ENCODE results near the gene DNMT3A.
A peak's percentile ranks its signal among the peaks of the same experiment; 100 is the strongest.

Gene DNMT3A

DNA sequence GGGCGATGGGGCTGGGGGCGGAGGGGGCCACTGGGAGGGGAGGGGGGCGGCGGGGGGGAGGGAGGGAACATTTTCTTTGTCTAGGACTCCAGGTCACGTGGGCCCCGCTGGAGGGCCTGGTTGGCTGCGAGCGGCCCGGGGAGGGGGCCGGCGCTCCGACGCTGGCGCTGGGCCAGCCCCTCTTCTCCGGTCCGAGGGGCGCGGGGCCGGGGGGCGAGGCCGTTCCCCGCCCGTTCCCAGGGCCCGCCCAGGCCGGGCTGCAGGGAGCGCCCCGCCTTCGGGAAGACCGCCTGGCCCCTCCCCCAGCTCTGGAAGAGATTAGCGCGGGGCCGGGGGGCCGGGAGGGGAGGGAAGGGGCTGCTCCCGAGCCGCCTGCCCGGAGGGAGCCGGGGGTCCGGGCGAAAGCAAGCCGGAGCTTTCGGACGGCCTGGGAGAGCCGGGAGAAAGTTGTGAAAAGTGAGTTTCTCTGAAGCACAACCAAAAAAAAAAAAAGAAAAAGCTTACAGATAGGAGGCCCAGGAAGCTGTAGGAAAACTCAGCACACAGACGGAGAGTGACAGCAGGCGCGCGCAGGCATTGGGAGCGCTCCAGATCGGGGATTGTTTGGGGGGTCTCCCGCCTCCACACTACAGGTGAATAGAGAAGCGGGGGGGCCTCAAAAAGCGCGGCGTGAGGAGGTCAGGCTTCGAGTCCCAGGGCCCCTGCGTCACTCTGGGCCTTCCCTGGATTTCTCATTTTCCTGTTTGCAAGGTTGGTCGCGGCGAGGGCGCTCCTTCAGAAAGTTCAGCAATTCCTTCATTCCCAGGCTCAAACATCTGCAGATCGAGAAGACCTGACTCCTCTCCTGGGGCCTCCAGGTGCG, 89.2 kb downstream of the DNMT3A start:
- H3K9me3 ChIP-seq (ENCODE audit: insufficient read depth, low read depth, low read length): no peaks in the 10 kb centered on the region
- H3K27ac ChIP-seq (ENCODE audit: low read depth, low read length): peak overlapping the region; percentile 96
- peak overlapping the region; percentile 94 for H3K9ac ChIP-seq (ENCODE audit: low read depth, low read length)
- peaks cover 20% of the 10 kb centered on the region for H3K36me3 ChIP-seq (ENCODE audit: insufficient read depth, low read length)
- H3K27me3 ChIP-seq (ENCODE audit: insufficient read depth, low read length): no peaks in the 10 kb centered on the region
- WGBS: 3% methylated on average over 57 of the region's 62 CpGs
- H3K4me1 ChIP-seq (ENCODE audit: insufficient read depth, low read length): peaks cover 29% of the 10 kb centered on the region
- peak overlapping the region; percentile 77 for H3K4me3 ChIP-seq (ENCODE audit: low read length)

- H3K4me3 ChIP-seq (ENCODE audit: low read length): peak overlapping the region; percentile 77
- H3K27ac ChIP-seq (ENCODE audit: low read depth, low read length): peak overlapping the region; percentile 96
- H3K27me3 ChIP-seq (ENCODE audit: insufficient read depth, low read length): no peaks in the 10 kb centered on the region
- H3K4me1 ChIP-seq (ENCODE audit: insufficient read depth, low read length): peaks cover 20% of the 10 kb centered on the region
- peaks cover 28% of the 10 kb centered on the region for H3K36me3 ChIP-seq (ENCODE audit: insufficient read depth, low read length)
- H3K9ac ChIP-seq (ENCODE audit: low read depth, low read length): peak overlapping the region; percentile 94
- H3K9me3 ChIP-seq (ENCODE audit: insufficient read depth, low read depth, low read length): no peaks in the 10 kb centered on the region
- WGBS: under 1% methylated on average over 47 of the region's 52 CpGs
Measured at GRCh38 chr2:25251422-25252273, 90.1 kb downstream of the DNMT3A start.

DNA sequence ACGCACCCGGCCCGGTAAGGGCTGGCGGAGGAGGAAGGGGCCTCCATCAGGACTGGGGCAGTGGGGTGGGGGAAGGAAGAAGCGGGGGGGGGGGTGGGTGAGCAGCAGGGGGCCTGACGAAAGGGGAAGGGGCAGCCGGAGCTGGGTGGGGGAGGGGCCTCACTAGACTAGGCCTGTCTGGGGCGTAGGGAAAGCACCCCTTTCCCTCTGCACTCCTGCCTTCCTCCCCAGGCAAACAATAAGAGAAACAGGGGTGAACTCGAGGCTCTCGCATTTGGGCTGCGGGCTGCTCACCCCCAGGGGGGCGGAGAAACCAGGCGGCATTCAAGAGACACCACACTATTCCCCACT, 90.7 kb downstream of the DNMT3A start:
- no peaks in the 10 kb centered on the region for H3K9me3 ChIP-seq (ENCODE audit: insufficient read depth, low read depth, low read length)
- WGBS: 2% methylated on average over 10 of the region's 13 CpGs
- peak overlapping the region; percentile 96 for H3K27ac ChIP-seq (ENCODE audit: low read depth, low read length)
- peaks cover 34% of the 10 kb centered on the region for H3K36me3 ChIP-seq (ENCODE audit: insufficient read depth, low read length)
- peak overlapping the region; percentile 77 for H3K4me3 ChIP-seq (ENCODE audit: low read length)
- H3K4me1 ChIP-seq (ENCODE audit: insufficient read depth, low read length): peaks cover 19% of the 10 kb centered on the region
- peak overlapping the region; percentile 94 for H3K9ac ChIP-seq (ENCODE audit: low read depth, low read length)
- no peaks in the 10 kb centered on the region for H3K27me3 ChIP-seq (ENCODE audit: insufficient read depth, low read length)

GRCh38 chr2:25250331-25251070, 91.2 kb downstream of the DNMT3A start:
- H3K27ac ChIP-seq (ENCODE audit: low read depth, low read length): peak overlapping the region; percentile 96
- peaks cover 40% of the 10 kb centered on the region for H3K36me3 ChIP-seq (ENCODE audit: insufficient read depth, low read length)
- peak overlapping the region; percentile 75 for H3K9ac ChIP-seq (ENCODE audit: low read depth, low read length)
- H3K27me3 ChIP-seq (ENCODE audit: insufficient read depth, low read length): no peaks in the 10 kb centered on the region
- peaks cover 19% of the 10 kb centered on the region for H3K4me1 ChIP-seq (ENCODE audit: insufficient read depth, low read length)
- H3K9me3 ChIP-seq (ENCODE audit: insufficient read depth, low read depth, low read length): no peaks in the 10 kb centered on the region
- 3% methylated on average over 23 of the region's 28 CpGs for WGBS
- H3K4me3 ChIP-seq (ENCODE audit: low read length): peak overlapping the region; percentile 77

DNA sequence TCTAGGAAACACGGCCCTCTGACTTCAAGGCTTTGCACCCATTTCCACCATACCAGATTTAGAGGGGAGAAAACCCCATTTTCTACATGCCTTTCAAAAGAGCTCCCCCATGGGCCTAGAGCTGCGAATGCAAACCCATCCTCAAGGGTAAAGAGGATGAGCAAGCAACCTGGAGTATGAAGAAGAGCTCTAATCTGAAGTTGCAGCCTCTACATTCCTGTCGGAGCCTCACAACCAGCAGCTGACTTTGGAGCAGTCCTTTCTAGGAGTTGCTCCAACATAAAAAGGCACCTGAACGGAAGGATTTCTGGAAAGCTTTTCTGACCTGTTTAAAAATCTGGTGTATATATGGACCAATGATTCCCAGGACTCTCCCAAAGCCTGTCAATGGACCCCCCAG, 91.9 kb downstream of the DNMT3A start:
- peaks cover 19% of the 10 kb centered on the region for H3K4me1 ChIP-seq (ENCODE audit: insufficient read depth, low read length)
- H3K36me3 ChIP-seq (ENCODE audit: insufficient read depth, low read length): peaks cover 47% of the 10 kb centered on the region
- peak overlapping the region; percentile 42; the same call in 1 of the 2 replicates for H3K27ac ChIP-seq (ENCODE audit: low read depth, low read length)
- H3K9me3 ChIP-seq (ENCODE audit: insufficient read depth, low read depth, low read length): no peaks in the 10 kb centered on the region
- WGBS: 70% methylated on average over 4 of the region's 4 CpGs
- H3K9ac ChIP-seq (ENCODE audit: low read depth, low read length): peak overlapping the region; percentile 75
- no peaks in the 10 kb centered on the region for H3K27me3 ChIP-seq (ENCODE audit: insufficient read depth, low read length)
- peak overlapping the region; percentile 77 for H3K4me3 ChIP-seq (ENCODE audit: low read length)

DNA sequence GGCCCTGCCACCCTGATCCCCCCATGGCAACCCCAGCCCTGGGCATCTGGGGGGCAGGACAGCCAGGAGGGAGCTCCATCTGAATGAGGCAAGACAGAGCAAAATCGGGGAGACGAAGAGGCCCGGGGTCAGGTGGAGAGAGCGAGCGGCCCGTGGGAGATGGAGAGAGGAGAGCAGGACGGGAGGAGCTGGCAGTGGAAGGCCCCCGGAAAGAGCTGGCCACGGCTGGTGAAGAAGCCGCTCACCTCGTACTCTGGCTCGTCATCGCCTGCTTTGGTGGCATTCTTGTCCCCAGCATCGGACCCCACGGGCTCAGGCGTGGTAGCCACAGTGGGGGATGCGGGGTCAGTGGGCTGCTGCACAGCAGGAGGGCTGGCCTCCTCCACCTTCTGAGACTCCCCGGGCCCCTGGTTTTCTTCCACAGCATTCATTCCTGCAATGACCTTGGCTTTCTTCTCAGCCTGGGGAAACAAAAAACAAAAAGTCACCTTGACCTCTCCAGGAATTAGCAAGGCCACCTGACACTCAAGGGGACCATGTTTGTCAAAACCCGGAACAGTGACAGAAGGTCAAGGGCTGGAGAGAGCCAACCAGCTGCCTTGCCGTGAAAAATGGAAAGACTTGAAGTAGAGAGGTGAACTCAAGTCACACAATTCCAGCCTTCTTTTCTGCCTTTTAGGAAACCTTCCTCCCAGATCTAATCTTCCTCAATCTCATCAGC, 93.8 kb downstream of the DNMT3A start:
- H3K4me3 ChIP-seq (ENCODE audit: low read length): no peak overlapping the region
- no peaks in the 10 kb centered on the region for H3K9me3 ChIP-seq (ENCODE audit: insufficient read depth, low read depth, low read length)
- H3K36me3 ChIP-seq (ENCODE audit: insufficient read depth, low read length): peaks cover 65% of the 10 kb centered on the region
- H3K9ac ChIP-seq (ENCODE audit: low read depth, low read length): no peak overlapping the region
- H3K27me3 ChIP-seq (ENCODE audit: insufficient read depth, low read length): no peaks in the 10 kb centered on the region
- no peak overlapping the region for H3K27ac ChIP-seq (ENCODE audit: low read depth, low read length)
- H3K4me1 ChIP-seq (ENCODE audit: insufficient read depth, low read length): peaks cover 13% of the 10 kb centered on the region
- WGBS: 93% methylated on average over 20 of the region's 20 CpGs

GRCh38 chr2:25246558-25247290, 95.0 kb downstream of the DNMT3A start:
- WGBS: 95% methylated on average over 26 of the region's 26 CpGs
- peaks cover 10% of the 10 kb centered on the region for H3K4me1 ChIP-seq (ENCODE audit: insufficient read depth, low read length)
- H3K27me3 ChIP-seq (ENCODE audit: insufficient read depth, low read length): no peaks in the 10 kb centered on the region
- H3K27ac ChIP-seq (ENCODE audit: low read depth, low read length): no peak overlapping the region
- no peaks in the 10 kb centered on the region for H3K9me3 ChIP-seq (ENCODE audit: insufficient read depth, low read depth, low read length)
- peaks cover 77% of the 10 kb centered on the region for H3K36me3 ChIP-seq (ENCODE audit: insufficient read depth, low read length)
- H3K4me3 ChIP-seq (ENCODE audit: low read length): no peak overlapping the region
- no peak overlapping the region for H3K9ac ChIP-seq (ENCODE audit: low read depth, low read length)

- H3K27me3 ChIP-seq (ENCODE audit: insufficient read depth, low read length): no peaks in the 10 kb centered on the region
- no peak overlapping the region for H3K9ac ChIP-seq (ENCODE audit: low read depth, low read length)
- WGBS: 97% methylated on average over 14 of the region's 14 CpGs
- peaks cover 84% of the 10 kb centered on the region for H3K36me3 ChIP-seq (ENCODE audit: insufficient read depth, low read length)
- no peaks in the 10 kb centered on the region for H3K9me3 ChIP-seq (ENCODE audit: insufficient read depth, low read depth, low read length)
- H3K4me3 ChIP-seq (ENCODE audit: low read length): no peak overlapping the region
- H3K4me1 ChIP-seq (ENCODE audit: insufficient read depth, low read length): peaks cover 10% of the 10 kb centered on the region
- no peak overlapping the region for H3K27ac ChIP-seq (ENCODE audit: low read depth, low read length)
Measured at GRCh38 chr2:25246001-25246400, 95.7 kb downstream of the DNMT3A start.

DNA sequence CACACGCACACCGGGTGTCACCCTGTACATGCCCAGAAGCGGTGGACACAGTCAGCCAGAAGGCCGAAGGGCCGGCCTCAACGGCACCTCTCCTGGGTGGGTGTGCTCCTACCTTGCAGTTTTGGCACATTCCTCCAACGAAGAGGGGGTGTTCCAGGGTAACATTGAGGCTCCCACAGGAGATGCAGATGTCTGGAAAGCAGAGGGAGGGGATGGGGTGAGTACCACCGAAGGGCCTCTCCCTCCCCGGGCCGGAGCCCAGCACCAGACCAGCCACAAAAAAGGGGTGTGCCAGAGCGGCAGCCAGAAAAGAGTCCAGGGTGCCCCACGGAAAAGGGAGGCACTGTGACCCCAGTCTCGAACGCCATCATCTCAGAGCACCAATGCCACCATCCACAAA, 96.6 kb downstream of the DNMT3A start:
- H3K27me3 ChIP-seq (ENCODE audit: insufficient read depth, low read length): no peaks in the 10 kb centered on the region
- H3K36me3 ChIP-seq (ENCODE audit: insufficient read depth, low read length): peaks cover 92% of the 10 kb centered on the region
- peaks cover 10% of the 10 kb centered on the region for H3K4me1 ChIP-seq (ENCODE audit: insufficient read depth, low read length)
- 95% methylated on average over 14 of the region's 14 CpGs for WGBS
- H3K27ac ChIP-seq (ENCODE audit: low read depth, low read length): no peak overlapping the region
- no peak overlapping the region for H3K4me3 ChIP-seq (ENCODE audit: low read length)
- H3K9ac ChIP-seq (ENCODE audit: low read depth, low read length): no peak overlapping the region
- H3K9me3 ChIP-seq (ENCODE audit: insufficient read depth, low read depth, low read length): no peaks in the 10 kb centered on the region

DNA sequence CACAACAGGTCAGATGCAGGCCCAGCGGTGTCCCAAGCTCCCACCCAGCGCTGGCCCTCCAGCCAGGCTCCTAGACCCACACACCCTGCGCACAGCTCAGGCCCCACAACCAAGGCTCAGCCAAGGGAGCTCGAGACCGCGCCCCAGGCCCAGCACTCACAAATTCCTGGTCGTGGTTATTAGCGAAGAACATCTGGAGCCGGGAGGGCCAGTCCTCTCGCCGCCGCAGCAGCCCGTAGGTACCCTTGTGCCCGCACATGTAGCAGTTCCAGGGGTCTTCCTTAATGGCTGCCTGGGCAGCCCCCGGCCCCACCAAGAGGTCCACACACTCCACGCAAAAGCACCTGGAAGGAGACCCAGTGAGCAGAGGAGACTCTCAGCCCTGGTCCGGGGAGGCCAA, 97.7 kb downstream of the DNMT3A start:
- peaks cover 95% of the 10 kb centered on the region for H3K36me3 ChIP-seq (ENCODE audit: insufficient read depth, low read length)
- WGBS: 96% methylated on average over 17 of the region's 17 CpGs
- H3K9me3 ChIP-seq (ENCODE audit: insufficient read depth, low read depth, low read length): no peaks in the 10 kb centered on the region
- H3K27ac ChIP-seq (ENCODE audit: low read depth, low read length): no peak overlapping the region
- no peak overlapping the region for H3K4me3 ChIP-seq (ENCODE audit: low read length)
- H3K4me1 ChIP-seq (ENCODE audit: insufficient read depth, low read length): no peaks in the 10 kb centered on the region
- H3K27me3 ChIP-seq (ENCODE audit: insufficient read depth, low read length): no peaks in the 10 kb centered on the region
- no peak overlapping the region for H3K9ac ChIP-seq (ENCODE audit: low read depth, low read length)

All from HUES64 (cell line).